HepG2 (cell line): ENCODE measurements around the gene ERMARD. TPM values are rescaled to one million over a fixed set of nuclear protein-coding genes. Genes with fewer than 3 reads are reported as not detected.

Experiments
- ATAC-seq: fragments of 200-7000 bp; cut with Tn5 transposase; 3 replicates; pipeline ENCODE4 v1.9.1; 2020; ENCODE audit warnings: mild to moderate bottlenecking, moderate library complexity
- BruUV-seq: library from RNA; stranded (reverse); fragments of 400-500 nt; replicated peaks from 2 replicates; lab custom pipeline; 2021; lab: Mats Ljungman, UMichigan
- CTCF ChIA-PET: fragments of 300-600 bp; formaldehyde crosslinking; extraction: SDS; loops from one replicate; lab custom pipeline; 2021; ENCODE audit warnings: low total read pairs, inconsistent platforms, low intra/inter-chr PET ratio; lab: Yijun Ruan, JAX
- POLR2A ChIA-PET: fragments of 350-600 bp; sonication (Branson Sonifier 250); formaldehyde crosslinking; loops from one replicate; lab custom pipeline; 2020; ENCODE audit warnings: antibody characterized with exemption, inconsistent platforms; lab: Yijun Ruan, JAX
- DNase-seq: peaks from one replicate; pipeline ENCODE4 v3.0.0-alpha.2; 2015; ENCODE audit warnings: low spot score
- FAIRE-seq: peaks from 3 replicates; lab custom pipeline; 2011; peaks lifted over from hg19 to GRCh38; lab: Jason Lieb, UNC
- H2AFZ ChIP-seq: one replicate; pipeline ENCODE4 v1.6.1; 2011; ENCODE audit warnings: low read length, inconsistent platforms
- H3K27ac ChIP-seq: fragments of 300-600 bp; 3 replicates; pipeline ENCODE4 v1.8.0; 2011; ENCODE audit warnings: mixed run types, mild to moderate bottlenecking, mixed read lengths, low read length, inconsistent platforms; ENCODE audit not compliant: insufficient read depth; ENCODE audit errors: extremely low read length
- H3K27me3 ChIP-seq, 2 experiments: fragments of 200-600 bp in 1 of 2; 2 replicates in 1 of 2; 3 replicates in 1 of 2; pipeline versions ENCODE4 v1.6.0 to v1.8.0; 2011; ENCODE audit warnings: low read length in 2 of 2, mild to moderate bottlenecking in 2 of 2, moderate library complexity in 2 of 2, inconsistent platforms in 1 of 2; ENCODE audit not compliant: insufficient read depth in 2 of 2, control insufficient read depth in 1 of 2
- H3K36me3 ChIP-seq, 2 experiments: fragments of 200-600 bp in 1 of 2; replicated peaks in 1 of 2; 2 replicates in 1 of 2; 3 replicates in 1 of 2; pipeline versions ENCODE4 v1.5.1 to v1.8.0; 2011; ENCODE audit warnings: low read length in 2 of 2, inconsistent platforms in 1 of 2; ENCODE audit not compliant: insufficient read depth in 2 of 2, control insufficient read depth in 1 of 2
- H3K4me1 ChIP-seq: 2 replicates; pipeline ENCODE4 v1.5.1; 2012; ENCODE audit warnings: low read length, inconsistent platforms; ENCODE audit not compliant: insufficient read depth
- H3K4me2 ChIP-seq: 2 replicates; pipeline ENCODE4 v1.6.0; 2011; ENCODE audit warnings: low read depth, low read length, inconsistent platforms
- H3K4me3 ChIP-seq, 3 experiments: fragments of 200-600 bp in 1 of 3; sonication (generic), shearing (Covaris generic) in 1 of 3; replicated peaks in 1 of 3; 2 replicates each; pipeline ENCODE4 v1.5.1; 2011 to 2016; ENCODE audit warnings: low read length in 3 of 3, inconsistent platforms in 2 of 3, low read depth in 2 of 3, mild to moderate bottlenecking in 2 of 3, control low read depth in 1 of 3, mixed read lengths in 1 of 3; ENCODE audit not compliant: insufficient read depth in 1 of 3
- H3K79me2 ChIP-seq: one replicate; pipeline ENCODE4 v1.6.1; 2011; ENCODE audit warnings: low read length, inconsistent platforms; ENCODE audit not compliant: insufficient read depth
- H3K9ac ChIP-seq: 2 replicates; pipeline ENCODE4 v1.6.0; 2011; ENCODE audit warnings: mild to moderate bottlenecking, low read depth, low read length, inconsistent platforms; ENCODE audit not compliant: insufficient read depth
- H3K9me3 ChIP-seq: 2 replicates; pipeline ENCODE4 v1.5.1; 2012; ENCODE audit warnings: mild to moderate bottlenecking, low read length
- H4K20me1 ChIP-seq: 2 replicates; pipeline ENCODE4 v1.6.0; 2011; ENCODE audit warnings: inconsistent platforms, mild to moderate bottlenecking, low read length, moderate library complexity; ENCODE audit not compliant: insufficient read depth
- ERF ChIP-seq: IDR thresholded peaks from 2 replicates; pipeline ENCODE4 v1.6.1; 2018; ENCODE audit warnings: missing biosample characterization, missing genetic modification reagents
- HNF4A ChIP-seq: sonication (generic); formaldehyde crosslinking; IDR thresholded peaks from 2 replicates; pipeline ENCODE4 v1.4.0; 2020; ENCODE audit warnings: missing genetic modification reagents
- KLF11 ChIP-seq: IDR thresholded peaks from 2 replicates; pipeline ENCODE4 v1.6.1; 2016; ENCODE audit warnings: missing compliant biosample characterization
- ZBTB34 ChIP-seq: sonication (generic); formaldehyde crosslinking; IDR thresholded peaks from 2 replicates; pipeline ENCODE4 v1.8.0; 2022; ENCODE audit warnings: mild to moderate bottlenecking, missing genetic modification reagents
- ZNF670 ChIP-seq: sonication (generic); formaldehyde crosslinking; IDR thresholded peaks from 2 replicates; pipeline ENCODE4 v1.8.0; 2022; ENCODE audit warnings: mild to moderate bottlenecking, missing genetic modification reagents, borderline replicate concordance
- ZNF850 ChIP-seq: sonication (generic); formaldehyde crosslinking; conservative IDR thresholded peaks from 2 replicates; pipeline ENCODE4 v1.9.0; 2021; ENCODE audit warnings: mild to moderate bottlenecking, missing genetic modification reagents
- ZNF883 ChIP-seq: sonication (generic); formaldehyde crosslinking; IDR thresholded peaks from 2 replicates; pipeline ENCODE4 v1.5.1; 2020; ENCODE audit warnings: mild to moderate bottlenecking, missing genetic modification reagents; ENCODE audit errors: not compliant biosample characterization
- WGBS: methylation state at CpG from one replicate; pipeline ENCODE4 v1.1.6; 2017; ENCODE audit warnings: low lambda C conversion rate; 5-methylcytosine and 5-hydroxymethylcytosine counted together
- in situ Hi-C: cut with HindIII; loops from 2 replicates; pipeline ENCODE4 v1.10.0; 2017; ENCODE audit warnings: low pct_unique_long_range_greater_than_20kb; ENCODE audit not compliant: extremely low pct_ligation_motif_present
- intact Hi-C: fragments of 100-400 bp; cut with micrococcal nuclease; formaldehyde crosslinking; loops from one replicate; pipeline ENCODE4 v1.10.0; 2022; ENCODE audit not compliant: unreplicated experiment
- polyA plus RNA-seq, 8 experiments: library from polyadenylated mRNA; depleted of rRNA in 3 of 8; stranded (reverse) in 7 of 8; unstranded in 1 of 8; fragments of >200 nt; fragmentation: Illumina TruSeq in 4 of 8; extraction: Trizol in 4 of 8; gene quantifications; 2 replicates each; pipeline versions ENCODE4 v1.2.1 to v1.2.3, GENCODE V29; 2011 to 2016; ENCODE audit warnings: low read depth in 4 of 8, missing spikeins in 1 of 8, mixed read lengths in 1 of 8; ENCODE audit not compliant: insufficient read depth in 1 of 8
- total RNA-seq, 5 experiments: library from RNA; depleted of rRNA; stranded (reverse); fragments of >200 nt; fragmentation: Illumina TruSeq; extraction: Trizol; gene quantifications; 2 replicates each; pipeline ENCODE4 v1.2.3, GENCODE V29; 2016; ENCODE audit warnings: low read depth in 1 of 5
- TF ChIP-seq, protein P1 (sequence below): sonication (generic); formaldehyde crosslinking; conservative IDR thresholded peaks from 2 replicates; pipeline ENCODE4 v1.8.0; 2022; ENCODE audit warnings: mild to moderate bottlenecking, moderate library complexity, missing genetic modification reagents
- TF ChIP-seq, protein P2 (sequence below): sonication (generic); formaldehyde crosslinking; IDR thresholded peaks from 2 replicates; pipeline ENCODE4 v1.4.0; 2020; ENCODE audit warnings: mild to moderate bottlenecking, missing genetic modification reagents

The ERMARD gene
- total and polyA plus RNA-seq, 2 of the 13 experiments (the other 11 are each of a cell fraction or from before 2014, with no cell fraction given), result 8.8 to 10.7 TPM

DNA sequence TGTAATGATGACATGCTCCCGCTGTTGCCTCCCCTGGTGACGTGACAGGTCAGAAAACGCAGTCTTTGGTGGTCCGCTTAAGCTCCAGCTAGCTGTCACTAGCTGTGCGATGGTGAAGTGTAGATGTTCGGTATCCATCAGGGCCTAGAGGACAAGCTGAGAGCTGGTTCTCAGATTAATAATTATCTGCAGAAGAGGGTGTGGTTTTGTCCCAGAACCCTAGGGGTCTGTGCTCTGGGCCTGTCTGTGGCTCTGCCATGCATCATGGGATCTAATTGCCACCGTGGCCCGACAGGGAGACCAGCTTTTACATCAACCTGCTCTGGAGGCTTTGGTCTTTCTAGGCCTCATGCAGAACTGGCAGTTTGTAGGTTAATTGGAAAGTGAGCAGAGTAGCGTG is 34.1 kb downstream of the ERMARD start:
- Histone ChIP-seq H3K27ac (no peak overlapping the region), H3K4me2 (no peak overlapping the region), H3K9me3 (no peaks in the 10 kb centered on the region), H2AFZ (no peak overlapping the region), H3K9ac (no peak overlapping the region), H3K27me3 (no peaks in the 10 kb centered on the region), H4K20me1 (no peaks in the 10 kb centered on the region), H3K79me2 (no peaks in the 10 kb centered on the region), H3K4me3 (no peak overlapping the region), H3K4me1 (peaks cover 25% of the 10 kb centered on the region), H3K36me3 (no peaks in the 10 kb centered on the region)
- no TSS peak for BruUV-seq
- no peak for ATAC-seq
- DNase-seq, result no peak
- 82% methylated on average over 9 of the region's 9 CpGs for WGBS
- intact Hi-C loops (no loop called here), in situ Hi-C loops (no loop called here)
- ChIA-PET CTCF (no interaction called here), POLR2A (no interaction called here)
- TF ChIP-seq KLF11 (CRISPR knock-in tag) (no peak), ZNF883 (no peak)
- no peak for FAIRE-seq

DNA sequence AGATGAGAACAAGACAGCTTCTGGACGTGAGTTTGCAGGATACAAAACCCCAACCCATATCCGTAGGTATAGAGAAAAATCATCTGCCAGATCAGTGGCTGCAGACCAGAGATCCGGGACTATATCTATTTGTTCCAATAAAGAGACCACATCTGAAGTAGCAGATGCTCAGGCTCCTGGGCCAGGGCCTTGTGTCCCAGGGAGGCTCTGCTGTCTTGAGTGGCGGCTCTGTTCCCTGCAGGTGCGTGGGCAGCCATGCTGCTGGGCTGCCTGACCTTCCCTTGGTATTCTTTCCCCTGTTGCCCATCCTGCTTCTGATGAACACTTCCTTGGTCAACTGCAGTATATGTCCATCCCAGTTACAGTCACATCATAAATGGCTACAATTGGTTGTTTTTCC is 34.9 kb downstream of the ERMARD start:
- no peak for FAIRE-seq
- no peaks in the 10 kb centered on the region for H3K36me3 ChIP-seq
- BruUV-seq, result no TSS peak
- H3K79me2 ChIP-seq, result peaks cover 7% of the 10 kb centered on the region
- H3K27ac ChIP-seq, result no peak overlapping the region
- POLR2A ChIA-PET, result no interaction called here
- H2AFZ ChIP-seq, result no peak overlapping the region
- 78% methylated on average over 2 of the region's 5 CpGs for WGBS
- in situ Hi-C loops (no loop called here), intact Hi-C loops (no loop called here)
- H3K27me3 ChIP-seq, result no peaks in the 10 kb centered on the region
- no peak overlapping the region for H3K4me2 ChIP-seq
- H3K9ac ChIP-seq, result no peak overlapping the region
- no peaks in the 10 kb centered on the region for H4K20me1 ChIP-seq
- ATAC-seq, result no peak
- CTCF ChIA-PET, result no interaction called here
- peaks cover 23% of the 10 kb centered on the region for H3K4me1 ChIP-seq
- no peaks in the 10 kb centered on the region for H3K9me3 ChIP-seq
- H3K4me3 ChIP-seq, result no peak overlapping the region
- DNase-seq, result no peak
- TF ChIP-seq ERF (CRISPR knock-in tag), result no peak
- TF ChIP-seq, protein P1, sequence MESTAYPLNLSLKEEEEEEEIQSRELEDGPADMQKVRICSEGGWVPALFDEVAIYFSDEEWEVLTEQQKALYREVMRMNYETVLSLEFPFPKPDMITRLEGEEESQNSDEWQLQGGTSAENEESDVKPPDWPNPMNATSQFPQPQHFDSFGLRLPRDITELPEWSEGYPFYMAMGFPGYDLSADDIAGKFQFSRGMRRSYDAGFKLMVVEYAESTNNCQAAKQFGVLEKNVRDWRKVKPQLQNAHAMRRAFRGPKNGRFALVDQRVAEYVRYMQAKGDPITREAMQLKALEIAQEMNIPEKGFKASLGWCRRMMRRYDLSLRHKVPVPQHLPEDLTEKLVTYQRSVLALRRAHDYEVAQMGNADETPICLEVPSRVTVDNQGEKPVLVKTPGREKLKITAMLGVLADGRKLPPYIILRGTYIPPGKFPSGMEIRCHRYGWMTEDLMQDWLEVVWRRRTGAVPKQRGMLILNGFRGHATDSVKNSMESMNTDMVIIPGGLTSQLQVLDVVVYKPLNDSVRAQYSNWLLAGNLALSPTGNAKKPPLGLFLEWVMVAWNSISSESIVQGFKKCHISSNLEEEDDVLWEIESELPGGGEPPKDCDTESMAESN (CRISPR knock-in tag), result no peak
- no peak for TF ChIP-seq ZNF670 (CRISPR knock-in tag)
- TF ChIP-seq, protein P2, sequence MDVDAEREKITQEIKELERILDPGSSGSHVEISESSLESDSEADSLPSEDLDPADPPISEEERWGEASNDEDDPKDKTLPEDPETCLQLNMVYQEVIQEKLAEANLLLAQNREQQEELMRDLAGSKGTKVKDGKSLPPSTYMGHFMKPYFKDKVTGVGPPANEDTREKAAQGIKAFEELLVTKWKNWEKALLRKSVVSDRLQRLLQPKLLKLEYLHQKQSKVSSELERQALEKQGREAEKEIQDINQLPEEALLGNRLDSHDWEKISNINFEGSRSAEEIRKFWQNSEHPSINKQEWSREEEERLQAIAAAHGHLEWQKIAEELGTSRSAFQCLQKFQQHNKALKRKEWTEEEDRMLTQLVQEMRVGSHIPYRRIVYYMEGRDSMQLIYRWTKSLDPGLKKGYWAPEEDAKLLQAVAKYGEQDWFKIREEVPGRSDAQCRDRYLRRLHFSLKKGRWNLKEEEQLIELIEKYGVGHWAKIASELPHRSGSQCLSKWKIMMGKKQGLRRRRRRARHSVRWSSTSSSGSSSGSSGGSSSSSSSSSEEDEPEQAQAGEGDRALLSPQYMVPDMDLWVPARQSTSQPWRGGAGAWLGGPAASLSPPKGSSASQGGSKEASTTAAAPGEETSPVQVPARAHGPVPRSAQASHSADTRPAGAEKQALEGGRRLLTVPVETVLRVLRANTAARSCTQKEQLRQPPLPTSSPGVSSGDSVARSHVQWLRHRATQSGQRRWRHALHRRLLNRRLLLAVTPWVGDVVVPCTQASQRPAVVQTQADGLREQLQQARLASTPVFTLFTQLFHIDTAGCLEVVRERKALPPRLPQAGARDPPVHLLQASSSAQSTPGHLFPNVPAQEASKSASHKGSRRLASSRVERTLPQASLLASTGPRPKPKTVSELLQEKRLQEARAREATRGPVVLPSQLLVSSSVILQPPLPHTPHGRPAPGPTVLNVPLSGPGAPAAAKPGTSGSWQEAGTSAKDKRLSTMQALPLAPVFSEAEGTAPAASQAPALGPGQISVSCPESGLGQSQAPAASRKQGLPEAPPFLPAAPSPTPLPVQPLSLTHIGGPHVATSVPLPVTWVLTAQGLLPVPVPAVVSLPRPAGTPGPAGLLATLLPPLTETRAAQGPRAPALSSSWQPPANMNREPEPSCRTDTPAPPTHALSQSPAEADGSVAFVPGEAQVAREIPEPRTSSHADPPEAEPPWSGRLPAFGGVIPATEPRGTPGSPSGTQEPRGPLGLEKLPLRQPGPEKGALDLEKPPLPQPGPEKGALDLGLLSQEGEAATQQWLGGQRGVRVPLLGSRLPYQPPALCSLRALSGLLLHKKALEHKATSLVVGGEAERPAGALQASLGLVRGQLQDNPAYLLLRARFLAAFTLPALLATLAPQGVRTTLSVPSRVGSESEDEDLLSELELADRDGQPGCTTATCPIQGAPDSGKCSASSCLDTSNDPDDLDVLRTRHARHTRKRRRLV, result no peak
- no peak for TF ChIP-seq ZBTB34 (CRISPR knock-in tag)
- no peak for TF ChIP-seq HNF4A
- TF ChIP-seq ZNF850 (CRISPR knock-in tag), result no peak
